GM12892 (cell line): ENCODE measurements around the gene ELF2.
"Not testable (repeated sequence)": the region's sequence is repeated elsewhere in the genome, so short reads cannot be mapped to it uniquely, and the experiment has no call there.

Experiments
- DNase-seq: peaks from one replicate; pipeline ENCODE4 v3.0.0; 2011; ENCODE audit not compliant: insufficient read length
- FAIRE-seq: peaks from 2 replicates; lab custom pipeline; 2011; peaks lifted over from hg19 to GRCh38; lab: Jason Lieb, UNC
- POLR2A ChIP-seq: IDR thresholded peaks from 2 replicates; pipeline ENCODE4 v1.6.1; 2011; ENCODE audit warnings: low read depth, low read length, control low read depth
- POLR2AphosphoS5 ChIP-seq: IDR thresholded peaks from 2 replicates; pipeline ENCODE4 v1.6.1; 2011; ENCODE audit warnings: low read depth, low read length, control low read depth
- TAF1 ChIP-seq: IDR thresholded peaks from 2 replicates; pipeline ENCODE4 v1.6.1; 2011; ENCODE audit warnings: low read depth, mild to moderate bottlenecking, control low read depth, low read length, borderline replicate concordance

The ELF2 gene

GRCh38 chr4:139042981-139043460 lies 134.0 kb downstream of the ELF2 start:
- DNase-seq (no peak), FAIRE-seq (no peak)
- no peak for TF ChIP-seq POLR2A
- TF ChIP-seq POLR2AphosphoS5: no peak; the same call in 1 of the 2 replicates
- TF ChIP-seq TAF1: no peak

- FAIRE-seq: no peak
- TF ChIP-seq POLR2A (no peak), POLR2AphosphoS5 (no peak), TAF1 (no peak)
Measured at GRCh38 chr4:139038874-139039443, 138.1 kb downstream of the ELF2 start.

GRCh38 chr4:139036885-139037284 lies 140.1 kb downstream of the ELF2 start:
- no peak for TF ChIP-seq TAF1
- no peak for TF ChIP-seq POLR2AphosphoS5
- TF ChIP-seq POLR2A: no peak
- FAIRE-seq: no peak
- DNase-seq: no peak

More at GRCh38 chr4:139038874-139039443, 138.1 kb downstream of the ELF2 start:
- no peak for DNase-seq

- DNase-seq: no peak
- FAIRE-seq: no peak
- TF ChIP-seq TAF1 (no peak), POLR2A (no peak), POLR2AphosphoS5 (no peak)
Measured at GRCh38 chr4:139035650-139036049, 141.4 kb downstream of the ELF2 start.

- FAIRE-seq (peak; percentile 81), DNase-seq (peak; percentile 39)
- TF ChIP-seq TAF1 (no peak), POLR2AphosphoS5 (no peak), POLR2A (no peak)
Measured at GRCh38 chr4:139030614-139031235, 146.3 kb downstream of the ELF2 start.

GRCh38 chr4:139029866-139030363 lies 147.1 kb downstream of the ELF2 start:
- not testable (repeated sequence) for DNase-seq, FAIRE-seq

GRCh38 chr4:139028191-139028661 lies 148.8 kb downstream of the ELF2 start:
- FAIRE-seq: no peak
- TF ChIP-seq POLR2AphosphoS5 (no peak), POLR2A (no peak), TAF1 (no peak)
- DNase-seq: no peak

- no peak for TF ChIP-seq POLR2AphosphoS5
- TF ChIP-seq POLR2A: no peak
- TF ChIP-seq TAF1: no peak
- DNase-seq (no peak), FAIRE-seq (no peak)
Measured at GRCh38 chr4:139027776-139028175, 149.2 kb downstream of the ELF2 start.

GRCh38 chr4:139025841-139026240 lies 151.2 kb downstream of the ELF2 start:
- FAIRE-seq: no peak
- no peak for DNase-seq

GRCh38 chr4:139024686-139025085 lies 152.3 kb downstream of the ELF2 start:
- no peak for TF ChIP-seq POLR2AphosphoS5
- no peak for TF ChIP-seq POLR2A
- no peak for TF ChIP-seq TAF1
- no peak for FAIRE-seq
- DNase-seq: no peak

More at GRCh38 chr4:139025841-139026240, 151.2 kb downstream of the ELF2 start:
- TF ChIP-seq POLR2A: no peak
- TF ChIP-seq POLR2AphosphoS5: no peak
- TF ChIP-seq TAF1: no peak

GRCh38 chr4:139022835-139023234 lies 154.2 kb downstream of the ELF2 start:
- FAIRE-seq (no peak), DNase-seq (no peak)
- TF ChIP-seq POLR2AphosphoS5: no peak
- TF ChIP-seq POLR2A: no peak
- TF ChIP-seq TAF1: no peak

- not testable (repeated sequence) for DNase-seq, FAIRE-seq
Measured at GRCh38 chr4:139021071-139021470, 155.9 kb downstream of the ELF2 start.
